Endometrial microvascular endothelial cells (primary cell): Measurements from ENCODE around the gene KMT5B. TPM values are rescaled to one million over a fixed set of nuclear protein-coding genes. Genes with fewer than 3 reads are reported as not detected.

ENCODE experiments used
- in situ Hi-C: cut with HindIII; loops from 2 replicates; pipeline ENCODE4 v1.10.0; 2017; ENCODE audit warnings: low sequenced_read_pairs, low pct_unique_long_range_greater_than_20kb; ENCODE audit errors: inconsistent ontology term
- total RNA-seq: library from RNA; depleted of rRNA; stranded (reverse); fragments of >200 nt; gene quantifications from one replicate; pipeline ENCODE4 v1.2.3, GENCODE V29; 2015; ENCODE audit errors: inconsistent ontology term

KMT5B gene
- total RNA-seq, 1 donor from 2014 or later: 10.8 TPM

- in situ Hi-C loops: no loop called here
Measured at GRCh38 chr11:68221406-68221805, 8.3 kb upstream of the KMT5B start.

DNA sequence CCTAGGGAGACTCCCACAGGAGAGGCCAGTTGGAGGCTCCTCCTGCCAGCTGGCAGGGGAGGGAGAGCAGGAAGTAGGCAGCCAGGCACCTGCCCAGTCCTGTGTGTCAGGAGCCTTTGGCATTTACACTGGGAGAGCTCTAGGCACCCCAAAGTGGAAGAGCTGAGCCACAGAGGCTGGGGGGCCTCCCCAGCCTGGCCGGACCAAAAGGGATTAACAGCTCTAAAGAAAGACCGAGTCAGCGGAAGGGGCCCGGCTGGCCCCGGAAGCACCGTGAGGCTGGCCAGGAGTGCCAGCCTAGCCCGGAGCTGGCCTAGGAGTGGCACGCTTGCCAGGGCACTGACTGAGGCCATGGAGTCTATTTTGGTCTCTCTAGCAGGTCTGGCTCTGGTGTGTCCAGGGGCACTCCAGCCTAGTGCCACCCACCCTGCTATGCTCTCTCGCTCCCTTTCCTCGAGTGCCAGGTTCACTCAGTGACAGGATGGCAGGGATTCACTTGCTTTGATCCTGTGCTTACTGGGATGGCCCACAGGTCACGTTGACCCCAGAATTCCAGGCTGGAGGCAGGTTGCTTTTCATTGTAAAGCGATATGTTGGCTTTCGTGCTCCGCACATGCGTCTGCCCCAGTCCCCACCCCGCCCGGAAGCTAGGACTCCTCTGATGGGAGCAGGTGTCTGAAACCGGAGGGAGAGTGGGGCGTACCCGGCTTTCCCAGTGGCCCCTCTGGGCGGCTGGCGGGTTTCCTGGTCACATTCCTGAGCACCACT, 3.3 kb upstream of the KMT5B start:
- in situ Hi-C loops: no loop called here

GRCh38 chr11:68215524-68216170, 2.6 kb upstream of the KMT5B start:
- in situ Hi-C loops: no loop called here

DNA sequence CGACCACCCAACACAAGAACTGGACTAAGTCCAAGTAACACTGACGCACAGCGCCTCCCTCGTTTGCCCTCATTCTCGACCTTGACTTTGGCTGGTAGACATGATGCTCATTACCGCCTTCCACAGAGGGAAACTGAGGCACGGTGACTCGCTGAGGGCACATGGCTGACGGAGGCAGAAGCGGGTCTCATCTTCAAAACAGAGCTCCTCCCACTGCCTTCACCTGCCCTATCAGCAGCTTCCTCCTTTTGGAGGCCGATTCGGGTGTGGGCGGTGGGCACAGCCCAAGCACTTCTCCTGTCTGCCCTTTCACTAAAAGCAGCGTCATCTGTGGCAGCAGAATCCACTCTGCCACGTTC, 2.0 kb upstream of the KMT5B start:
- in situ Hi-C loops: no loop called here

DNA sequence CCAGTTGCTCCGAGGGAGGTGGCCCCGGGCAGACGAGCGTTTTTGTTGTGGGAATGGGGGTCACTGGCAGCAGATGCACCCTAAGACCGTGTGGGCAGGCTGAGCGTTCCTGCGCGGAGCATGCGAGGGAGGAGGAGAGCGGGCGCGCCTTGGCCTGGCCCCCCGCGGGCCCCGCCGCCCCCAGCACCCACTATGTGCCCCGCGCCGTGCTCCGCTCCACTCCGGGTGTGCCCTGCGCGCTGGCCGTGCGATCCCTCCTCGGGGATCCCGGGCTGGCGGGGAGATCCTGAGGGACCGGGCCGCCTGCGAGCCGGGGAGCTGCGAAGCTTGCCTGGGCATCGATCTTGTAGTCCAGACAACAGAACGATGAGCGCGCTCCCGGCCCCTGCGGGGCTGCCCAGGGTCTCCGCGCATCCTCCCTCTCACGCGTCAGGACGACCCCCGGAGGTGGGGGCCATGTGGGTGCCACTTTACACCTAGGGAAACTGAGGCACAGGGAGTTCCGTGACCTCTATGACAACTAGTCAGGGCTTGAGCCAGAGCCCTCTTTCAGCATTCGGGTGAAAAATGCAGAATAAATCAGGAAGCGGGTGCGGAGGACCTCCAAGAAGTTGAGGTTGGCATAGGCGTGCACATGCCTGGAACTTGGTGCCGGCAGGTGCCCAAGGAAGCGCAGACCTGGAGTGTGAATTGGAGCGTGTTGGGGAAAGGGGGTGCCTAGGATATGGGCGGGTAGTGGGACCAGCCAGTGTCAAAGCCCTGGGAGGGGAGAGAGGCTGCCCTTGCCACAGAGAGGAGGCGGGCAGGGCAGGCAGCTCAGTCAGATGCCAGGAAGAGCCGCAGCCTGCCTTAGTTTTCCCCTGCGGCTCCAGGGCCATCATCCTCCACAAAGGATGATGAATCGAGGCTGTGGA, 1.3 kb upstream of the KMT5B start:
- in situ Hi-C loops: no loop called here

DNA sequence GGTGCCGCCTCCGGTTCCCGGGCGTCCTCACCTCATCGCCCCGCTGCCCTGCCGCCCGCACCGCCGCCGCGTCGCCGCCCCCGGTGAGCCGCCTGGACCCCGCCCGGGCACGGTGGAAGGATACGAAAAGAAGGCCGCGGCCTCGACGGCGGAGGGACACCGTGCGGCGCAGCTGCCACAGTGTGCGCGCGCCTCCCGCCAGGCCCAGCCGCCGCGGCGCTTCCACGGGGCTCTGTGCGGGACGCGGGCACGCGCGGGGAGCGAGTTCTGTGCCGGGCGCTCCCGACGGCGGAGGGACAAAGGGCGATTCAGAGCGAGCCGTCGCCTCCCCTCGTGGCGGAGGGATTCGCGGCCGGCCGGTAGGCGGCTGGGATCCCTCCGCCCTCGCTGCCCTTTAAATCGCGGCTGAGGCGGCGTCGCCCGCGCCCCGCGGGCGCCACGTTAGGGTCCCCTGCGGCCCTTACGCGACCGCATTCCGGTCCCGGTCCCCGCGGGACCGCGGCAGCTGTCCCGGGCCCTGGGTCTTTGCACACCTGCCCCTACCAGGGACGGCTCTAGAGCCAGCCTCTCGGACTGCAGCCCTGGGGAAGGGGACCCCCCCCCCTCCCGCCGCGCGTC, 568 bp upstream of the KMT5B start:
- in situ Hi-C loops: no loop called here

DNA sequence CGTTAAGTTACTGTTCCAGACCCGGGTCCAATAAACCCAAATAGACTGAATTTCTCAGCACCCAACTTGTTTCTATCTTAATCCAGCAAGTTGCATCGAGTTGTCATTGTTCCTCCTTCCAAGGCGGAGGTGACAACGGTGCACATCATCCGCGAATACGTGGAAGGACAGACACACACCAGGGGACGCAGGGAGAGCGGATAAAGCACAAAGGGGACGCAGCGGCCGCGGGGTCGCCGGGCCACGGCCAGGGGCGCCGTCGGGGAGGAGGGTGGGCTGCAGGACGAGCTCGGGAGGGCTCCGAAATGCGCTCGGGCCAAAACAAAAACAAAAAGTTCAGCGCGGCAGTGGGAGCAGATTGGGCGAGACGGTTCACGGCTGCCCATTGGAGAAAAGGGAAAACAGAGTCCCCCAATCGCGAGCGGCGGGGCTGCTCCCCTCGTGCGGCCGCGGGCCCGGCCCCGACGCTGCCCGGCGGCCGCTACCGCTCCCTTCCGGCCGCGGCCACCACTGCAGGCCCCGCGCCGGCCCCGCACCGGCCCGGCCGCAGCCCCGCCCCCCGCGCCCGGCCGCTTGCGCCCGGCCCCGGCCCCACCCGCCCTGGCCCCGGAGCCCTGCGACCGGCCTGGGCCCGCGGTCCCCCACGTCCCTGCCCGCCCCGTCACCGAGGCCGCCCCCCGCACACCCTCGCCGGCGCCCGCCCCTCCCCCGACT, 518 bp downstream of the KMT5B start:
- in situ Hi-C loops: no loop called here

GRCh38 chr11:68211546-68211945, 1.6 kb downstream of the KMT5B start:
- in situ Hi-C loops: no loop called here

- in situ Hi-C loops: no loop called here
Measured at GRCh38 chr11:68206211-68206610, 6.9 kb downstream of the KMT5B start.

- in situ Hi-C loops: no loop called here
Measured at GRCh38 chr11:68204402-68204801, 8.7 kb downstream of the KMT5B start.

DNA sequence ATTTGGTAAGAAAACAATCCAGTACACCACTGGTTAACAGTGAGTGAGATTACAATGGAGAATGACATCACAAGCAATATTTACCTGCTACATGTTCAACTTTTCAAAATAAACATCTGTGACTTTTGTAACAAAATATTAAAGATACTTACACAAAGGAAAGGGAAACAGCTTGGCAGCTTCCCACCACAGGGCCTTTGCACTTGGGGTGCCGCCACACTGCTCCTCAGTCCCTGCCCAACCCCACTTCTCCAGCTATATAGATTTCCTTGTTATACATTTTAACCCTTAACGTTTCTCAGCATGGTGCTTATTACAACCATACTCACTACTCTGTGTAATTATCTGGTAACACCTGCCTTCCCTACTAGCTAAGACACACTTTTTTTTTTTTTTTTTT, 10.9 kb downstream of the KMT5B start:
- in situ Hi-C loops: no loop called here

- in situ Hi-C loops: no loop called here
Measured at GRCh38 chr11:68201492-68201891, 11.6 kb downstream of the KMT5B start.

DNA sequence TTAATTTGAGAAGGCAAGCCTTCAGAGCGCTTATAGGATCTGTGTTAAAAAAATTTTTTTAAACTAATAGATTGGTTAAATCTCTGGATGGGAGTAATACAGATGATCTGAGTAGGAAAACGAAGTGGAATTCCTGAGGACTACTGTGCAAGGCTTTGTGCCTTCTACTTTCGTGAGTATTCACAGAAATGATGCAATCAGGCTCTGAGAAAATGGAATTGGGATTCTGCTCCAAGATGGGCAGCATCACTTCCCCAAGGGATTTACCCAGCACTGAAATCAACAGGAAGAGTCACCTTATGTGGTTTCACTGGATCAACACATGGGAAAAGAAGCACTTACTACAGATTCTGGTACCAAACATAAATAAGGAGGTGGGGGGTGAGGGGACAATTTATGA, 12.5 kb downstream of the KMT5B start:
- in situ Hi-C loops: no loop called here

- in situ Hi-C loops: no loop called here
Measured at GRCh38 chr11:68199295-68199987, 13.7 kb downstream of the KMT5B start.

GRCh38 chr11:68196219-68196618, 16.9 kb downstream of the KMT5B start:
- in situ Hi-C loops: no loop called here

DNA sequence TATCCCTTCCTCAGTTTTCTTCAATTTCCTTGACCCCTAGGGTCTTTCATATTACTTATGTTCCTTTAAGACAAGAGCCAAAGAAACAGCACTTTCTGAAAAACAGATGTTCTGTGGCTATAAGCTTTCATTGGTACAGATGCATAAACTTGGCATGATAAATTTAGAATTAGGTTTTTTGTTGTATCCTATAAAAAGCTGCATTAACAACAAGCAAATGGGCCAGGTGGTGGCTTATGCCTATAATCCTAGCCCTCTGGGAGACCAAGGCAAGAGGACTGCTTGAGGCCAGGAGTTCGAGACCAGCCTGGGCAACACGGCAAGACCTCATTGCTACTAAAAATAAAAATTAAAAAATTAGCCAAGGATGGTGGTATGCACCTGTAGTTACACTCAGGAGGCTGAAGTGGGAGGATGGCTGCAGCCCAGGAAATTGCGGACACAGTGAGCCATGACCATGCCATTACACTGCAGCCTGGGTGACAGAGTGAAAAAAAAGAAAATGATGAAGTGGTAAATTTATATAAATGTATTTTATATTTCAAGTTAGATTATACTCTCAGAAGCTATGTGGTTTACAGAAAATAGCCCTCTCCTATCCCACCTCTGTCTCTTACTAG, 18.3 kb downstream of the KMT5B start:
- in situ Hi-C loops: no loop called here

- in situ Hi-C loops: no loop called here
Measured at GRCh38 chr11:68193018-68193417, 20.1 kb downstream of the KMT5B start.
